Loucy (cell line): ENCODE measurements around the gene CDO1.

Experiments
- CTCF ChIP-seq: fragments of 200-600 bp; sonication (generic); conservative IDR thresholded peaks from 2 replicates; pipeline ENCODE4 v1.5.1; 2014; ENCODE audit warnings: mild to moderate bottlenecking, antibody characterized with exemption, low read length
- EZH2phosphoT487 ChIP-seq: fragments of 200-600 bp; IDR thresholded peaks from 2 replicates; pipeline ENCODE4 v1.6.1; 2018; ENCODE audit warnings: antibody characterized with exemption, mild to moderate bottlenecking, moderate library complexity, borderline replicate concordance

- TF ChIP-seq CTCF = peak; percentile 35
- no peak for TF ChIP-seq EZH2phosphoT487
Observed at GRCh38 chr5:115770466-115770865, 46.0 kb downstream of the CDO1 start.
